ENCODE results near the gene WDPCP.
"Not testable (repeated sequence)": the region's sequence is repeated elsewhere in the genome, so short reads cannot be mapped to it uniquely, and the experiment has no call there.

The WDPCP gene

DNA sequence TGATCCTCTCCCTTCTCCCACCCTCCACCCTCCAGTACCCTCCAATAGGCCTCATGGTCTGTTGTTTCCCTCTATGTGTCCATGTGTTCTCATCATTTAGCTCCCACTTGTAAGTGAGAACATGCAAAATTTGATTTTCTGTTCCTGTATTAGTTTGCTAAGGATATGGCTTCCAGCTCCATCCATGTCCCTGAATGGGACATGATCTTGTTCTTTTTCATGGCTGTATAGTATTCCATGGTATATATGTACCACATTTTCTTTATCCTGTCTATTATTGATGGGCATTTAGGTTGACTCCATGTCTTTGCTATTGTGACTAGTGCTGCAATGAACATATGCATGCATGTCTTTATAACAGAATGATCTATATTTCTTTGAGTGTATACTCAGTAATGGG, 451.6 kb downstream of the WDPCP start:
- H3K4me3 Mint-ChIP-seq, H3K27me3 Mint-ChIP-seq, H3K4me1 Mint-ChIP-seq, ATAC-seq, H3K27ac Mint-ChIP-seq: not testable (repeated sequence)
- Mint-ChIP-seq H3K36me3 (peaks cover 50% of the 10 kb centered on the region), H3K9me3 (peaks cover 30% of the 10 kb centered on the region)

DNA sequence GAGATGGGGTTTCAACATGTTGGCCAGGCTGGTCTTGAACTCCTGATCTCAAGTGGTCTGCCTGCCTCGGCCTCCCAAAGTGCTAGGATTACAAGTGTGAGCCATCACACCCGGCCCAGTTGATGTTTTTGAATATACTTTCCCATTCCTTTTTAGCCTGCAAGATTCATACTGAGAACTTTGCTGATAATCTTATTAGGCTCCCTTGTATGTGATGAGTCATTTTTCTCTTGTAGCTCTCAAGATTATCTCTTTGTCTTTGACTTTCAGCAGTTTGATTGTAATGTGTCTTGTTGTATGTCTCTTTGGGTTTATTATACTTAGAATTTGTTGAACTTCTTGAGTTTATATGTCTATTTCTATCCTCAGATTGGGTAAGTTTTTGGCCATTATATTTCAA, 456.3 kb downstream of the WDPCP start:
- H3K9me3 Mint-ChIP-seq = peaks cover 30% of the 10 kb centered on the region
- H3K36me3 Mint-ChIP-seq = peaks cover 42% of the 10 kb centered on the region
- no peaks in the 10 kb centered on the region for H3K27me3 Mint-ChIP-seq
- H3K4me1 Mint-ChIP-seq = no peaks in the 10 kb centered on the region
- no peak for ATAC-seq
- no peak overlapping the region for H3K4me3 Mint-ChIP-seq
- H3K27ac Mint-ChIP-seq = no peak overlapping the region

DNA sequence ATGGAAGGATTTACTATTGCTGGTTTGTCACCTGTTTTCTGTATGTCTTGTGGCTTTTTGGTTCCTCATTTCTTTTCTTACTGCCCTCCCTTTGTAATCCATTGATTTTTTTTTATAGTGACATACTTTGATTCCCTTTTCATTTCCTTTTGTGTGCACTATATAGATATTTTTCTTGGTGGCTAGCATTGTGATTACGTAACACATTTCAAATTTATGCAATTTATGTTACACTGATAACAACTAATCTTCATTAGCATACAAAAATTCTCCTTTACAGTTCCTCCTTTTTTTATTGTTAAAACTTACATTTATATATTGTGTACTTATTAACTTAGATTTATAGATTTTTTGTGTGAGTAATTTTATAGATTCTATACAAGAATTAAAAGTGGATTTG, 457.1 kb downstream of the WDPCP start:
- no peaks in the 10 kb centered on the region for H3K27me3 Mint-ChIP-seq
- no peak overlapping the region for H3K4me3 Mint-ChIP-seq

DNA sequence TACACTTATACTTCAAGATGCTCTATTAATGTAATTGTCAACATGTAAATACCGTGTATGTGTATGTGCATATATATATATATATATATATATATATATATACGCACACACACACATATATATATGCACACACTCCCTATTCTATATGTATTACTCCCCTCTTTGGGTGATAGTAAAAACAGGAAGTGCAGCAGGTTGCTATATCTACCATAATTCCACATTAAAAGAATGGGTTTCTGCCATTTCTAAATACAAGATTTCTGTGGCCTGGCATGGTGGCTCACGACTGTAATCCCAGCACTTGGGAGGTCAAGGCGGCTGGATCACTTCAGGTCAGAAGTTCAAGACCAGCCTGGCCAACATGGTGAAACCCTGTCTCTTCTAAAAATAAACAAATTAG, 460.7 kb downstream of the WDPCP start:
- H3K27ac Mint-ChIP-seq = no peak overlapping the region
- H3K36me3 Mint-ChIP-seq = peaks cover 24% of the 10 kb centered on the region
- ATAC-seq = no peak
- H3K4me1 Mint-ChIP-seq = peaks cover 19% of the 10 kb centered on the region
- H3K4me3 Mint-ChIP-seq = no peak overlapping the region
- H3K27me3 Mint-ChIP-seq = no peaks in the 10 kb centered on the region
- H3K9me3 Mint-ChIP-seq = peaks cover 21% of the 10 kb centered on the region

More for the DNA sequence above, 457.1 kb downstream of the WDPCP start:
- no peak overlapping the region for H3K27ac Mint-ChIP-seq
- H3K36me3 Mint-ChIP-seq = peaks cover 38% of the 10 kb centered on the region
- peaks cover 25% of the 10 kb centered on the region for H3K9me3 Mint-ChIP-seq
- ATAC-seq = no peak
- H3K4me1 Mint-ChIP-seq = no peaks in the 10 kb centered on the region

DNA sequence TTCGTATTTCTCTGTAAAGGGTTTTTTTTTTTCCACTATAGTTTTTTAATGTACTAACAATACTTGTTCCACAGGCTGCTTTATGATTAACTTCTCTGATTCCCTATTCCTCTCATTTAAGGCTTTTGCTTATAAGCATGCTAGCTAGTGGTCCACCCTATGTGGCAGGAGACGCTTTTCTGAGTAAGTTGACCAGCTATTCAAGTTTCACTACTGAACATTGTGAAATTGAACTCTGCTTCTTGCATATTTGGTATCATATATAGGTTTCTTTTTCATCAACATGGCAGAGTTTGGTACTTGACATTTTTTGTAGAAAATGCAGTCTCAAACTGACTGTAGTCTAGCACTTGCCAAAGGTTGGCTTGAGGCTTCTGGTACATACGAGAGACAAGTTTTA, 463.4 kb downstream of the WDPCP start:
- peaks cover under 1% of the 10 kb centered on the region for H3K9me3 Mint-ChIP-seq
- no peak overlapping the region for H3K27ac Mint-ChIP-seq
- peaks cover 19% of the 10 kb centered on the region for H3K4me1 Mint-ChIP-seq
- no peak for ATAC-seq
- peaks cover under 1% of the 10 kb centered on the region for H3K36me3 Mint-ChIP-seq
- H3K27me3 Mint-ChIP-seq = no peaks in the 10 kb centered on the region
- no peak overlapping the region for H3K4me3 Mint-ChIP-seq

DNA sequence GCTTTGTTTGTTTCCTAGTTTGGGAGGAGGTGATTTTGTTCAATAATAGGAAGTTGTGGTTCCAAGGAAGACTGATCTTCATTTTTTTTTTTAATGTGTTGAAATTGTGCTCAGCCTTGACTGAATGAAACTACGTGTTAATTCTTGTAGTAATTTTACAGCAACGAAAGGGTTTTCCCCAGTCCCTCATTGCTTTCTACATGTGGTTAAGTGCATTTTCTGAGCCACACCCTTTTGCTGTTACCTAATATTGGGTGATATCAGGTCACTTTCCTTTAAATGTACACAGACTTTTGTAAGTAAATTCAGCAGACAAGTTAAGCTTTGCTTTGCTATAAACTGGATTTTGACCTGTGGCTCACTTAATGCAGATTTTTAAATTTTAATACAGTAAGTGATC, 464.1 kb downstream of the WDPCP start:
- Mint-ChIP-seq H3K9me3 (no peaks in the 10 kb centered on the region), H3K27ac (no peak overlapping the region), H3K36me3 (no peaks in the 10 kb centered on the region), H3K27me3 (no peaks in the 10 kb centered on the region), H3K4me3 (no peak overlapping the region), H3K4me1 (peaks cover 19% of the 10 kb centered on the region)
- ATAC-seq = no peak

DNA sequence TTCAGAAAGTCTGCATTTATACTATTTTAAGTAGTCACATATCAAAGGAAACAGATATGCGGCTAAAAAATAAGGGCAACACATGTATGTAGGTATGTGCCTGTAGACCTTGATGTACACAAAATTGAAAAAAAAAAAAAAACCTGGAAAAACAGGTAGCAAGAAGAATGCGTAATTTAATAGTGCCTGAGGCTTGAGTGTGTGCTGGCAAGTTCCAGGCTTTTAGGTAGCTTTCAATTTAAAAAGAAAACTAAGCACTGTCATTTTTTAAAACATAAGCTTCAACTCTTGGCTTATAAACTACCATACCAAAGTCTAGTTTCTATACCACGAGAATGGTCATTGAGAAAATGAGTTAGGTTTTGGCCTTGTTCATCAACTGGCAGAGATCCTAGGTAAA, 465.4 kb downstream of the WDPCP start:
- Mint-ChIP-seq H3K9me3 (no peaks in the 10 kb centered on the region), H3K27me3 (no peaks in the 10 kb centered on the region), H3K4me3 (no peak overlapping the region), H3K4me1 (peaks cover 19% of the 10 kb centered on the region), H3K36me3 (no peaks in the 10 kb centered on the region), H3K27ac (no peak overlapping the region)
- no peak for ATAC-seq

DNA sequence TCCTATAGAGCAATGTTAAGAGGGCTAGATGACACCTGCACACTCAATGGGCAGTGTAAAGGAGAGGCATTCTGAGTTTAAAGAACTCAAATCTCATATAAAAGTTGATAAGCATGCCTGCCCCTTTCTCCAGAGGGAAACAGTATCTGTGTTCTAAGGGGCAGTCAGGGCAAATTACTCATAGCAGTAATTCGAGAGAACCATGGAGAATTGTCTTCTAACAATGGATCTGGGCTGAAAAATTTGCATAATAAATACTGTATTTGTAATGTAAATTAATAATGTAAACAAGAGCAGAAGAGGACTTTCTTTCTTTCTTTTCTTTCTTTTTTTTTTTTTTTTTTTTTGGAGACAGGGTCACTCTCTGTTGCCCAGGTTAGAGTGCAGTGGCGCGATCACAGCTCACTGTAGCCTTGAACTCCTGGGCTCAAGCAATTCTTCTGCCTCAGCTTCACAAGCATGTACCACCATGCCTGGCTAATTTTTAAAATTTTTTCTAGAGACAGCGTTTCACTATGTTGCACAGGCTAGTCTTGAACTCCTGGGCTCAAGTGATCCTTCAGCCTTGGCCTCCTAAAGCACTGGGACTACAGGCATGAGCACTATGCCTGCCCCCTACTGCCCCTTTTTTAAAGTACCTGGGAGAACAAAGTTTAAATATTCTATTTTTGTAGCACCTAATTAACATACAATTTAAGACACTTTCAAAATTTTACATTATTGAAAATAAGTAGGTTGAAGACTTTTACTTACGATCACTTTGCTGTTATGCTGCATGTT, 467.0 kb downstream of the WDPCP start:
- ATAC-seq = no peak
- Mint-ChIP-seq H3K27ac (no peak overlapping the region), H3K9me3 (no peaks in the 10 kb centered on the region), H3K27me3 (no peaks in the 10 kb centered on the region), H3K4me1 (peaks cover 19% of the 10 kb centered on the region), H3K4me3 (no peak overlapping the region), H3K36me3 (no peaks in the 10 kb centered on the region)

DNA sequence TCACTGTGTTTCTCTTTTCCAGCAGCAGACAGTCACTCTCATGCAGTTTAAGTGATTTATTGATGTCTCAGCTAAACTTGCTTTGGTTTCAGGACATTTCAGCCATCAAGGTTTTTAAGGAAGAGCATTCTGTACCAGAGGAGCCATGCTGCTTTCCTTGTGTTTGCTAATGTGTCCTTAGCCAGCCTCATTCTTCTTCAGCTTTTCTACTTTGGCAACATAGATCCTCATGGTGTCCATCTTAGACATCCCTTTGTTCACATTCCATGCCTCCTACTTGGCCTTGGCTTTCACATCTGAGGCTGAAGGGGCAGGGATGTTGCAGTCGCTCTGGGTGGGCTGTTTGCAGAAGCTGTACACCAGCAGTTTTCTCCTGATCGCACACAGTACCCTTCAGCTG, 469.5 kb downstream of the WDPCP start:
- H3K27ac Mint-ChIP-seq = no peak overlapping the region
- H3K4me3 Mint-ChIP-seq = no peak overlapping the region
- ATAC-seq = no peak
- H3K36me3 Mint-ChIP-seq = no peaks in the 10 kb centered on the region
- peaks cover 10% of the 10 kb centered on the region for H3K9me3 Mint-ChIP-seq
- peaks cover under 1% of the 10 kb centered on the region for H3K4me1 Mint-ChIP-seq
- no peaks in the 10 kb centered on the region for H3K27me3 Mint-ChIP-seq

DNA sequence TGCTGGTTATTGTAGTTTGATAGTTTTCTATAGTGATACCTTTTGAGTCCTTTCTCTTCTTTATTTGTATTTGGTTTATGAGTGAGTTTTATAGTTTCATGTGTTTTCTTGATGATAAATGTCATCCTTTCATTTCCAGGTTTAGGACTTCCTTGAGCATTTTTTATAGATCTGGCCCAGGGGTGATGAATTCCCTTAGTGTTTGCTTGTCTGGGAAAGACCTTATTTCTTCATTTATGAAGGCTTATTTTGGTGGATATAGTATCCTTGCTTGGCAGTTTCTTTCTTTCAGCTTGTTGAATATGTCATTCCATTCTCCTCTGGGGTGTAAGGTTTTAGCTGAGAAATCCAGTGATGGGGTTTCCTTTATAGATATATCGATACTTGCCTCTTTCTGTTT, 483.8 kb downstream of the WDPCP start:
- no peak overlapping the region for H3K27ac Mint-ChIP-seq
- ATAC-seq = no peak
- H3K9me3 Mint-ChIP-seq = peaks cover 22% of the 10 kb centered on the region
- no peaks in the 10 kb centered on the region for H3K36me3 Mint-ChIP-seq
- no peaks in the 10 kb centered on the region for H3K4me1 Mint-ChIP-seq
- H3K4me3 Mint-ChIP-seq = no peak overlapping the region
- peaks cover 28% of the 10 kb centered on the region for H3K27me3 Mint-ChIP-seq

DNA sequence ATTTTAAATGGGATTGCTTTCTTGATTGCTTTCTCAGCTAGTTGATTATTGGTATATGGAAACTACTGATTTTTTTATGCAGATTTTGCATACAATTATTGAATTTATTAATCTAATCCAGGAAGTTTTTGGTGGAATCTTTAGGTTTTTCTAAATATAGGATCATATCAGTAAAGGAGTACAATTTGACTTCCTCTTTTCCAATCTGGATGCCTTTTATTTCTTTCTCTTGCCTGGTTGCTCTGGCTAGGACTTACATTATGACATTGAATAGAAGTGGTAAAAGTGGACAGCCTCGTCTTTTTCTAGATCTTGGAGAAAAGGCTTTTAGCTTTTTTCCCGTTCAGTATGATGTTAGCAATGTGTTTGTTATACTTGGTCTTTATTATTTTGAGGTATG, 486.3 kb downstream of the WDPCP start:
- Mint-ChIP-seq H3K4me3 (no peak overlapping the region), H3K27me3 (peaks cover 28% of the 10 kb centered on the region), H3K4me1 (no peaks in the 10 kb centered on the region), H3K27ac (no peak overlapping the region), H3K36me3 (no peaks in the 10 kb centered on the region), H3K9me3 (peaks cover 21% of the 10 kb centered on the region)
- no peak for ATAC-seq

DNA sequence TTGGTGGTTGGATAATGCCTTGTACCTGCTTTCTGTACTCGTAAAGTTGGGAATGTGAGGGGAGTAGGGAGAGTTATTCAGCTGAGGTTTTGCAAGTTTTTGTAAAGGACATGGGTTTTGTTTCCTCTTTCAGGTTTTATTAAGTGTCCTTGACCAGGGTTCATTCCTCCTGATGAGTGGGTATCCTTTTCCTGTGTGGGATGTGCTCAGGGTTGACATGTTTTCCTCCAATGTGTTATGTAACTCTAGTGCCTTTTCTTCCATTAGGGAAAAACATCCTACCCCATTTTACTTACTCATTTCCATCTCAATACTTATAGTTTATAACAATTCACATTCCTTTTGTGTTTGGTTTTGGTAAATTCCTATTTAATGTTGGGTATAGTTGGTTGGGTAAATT, 489.2 kb downstream of the WDPCP start:
- no peaks in the 10 kb centered on the region for H3K4me1 Mint-ChIP-seq
- H3K36me3 Mint-ChIP-seq = no peaks in the 10 kb centered on the region
- peaks cover 12% of the 10 kb centered on the region for H3K27me3 Mint-ChIP-seq
- peaks cover 9% of the 10 kb centered on the region for H3K9me3 Mint-ChIP-seq
- no peak overlapping the region for H3K4me3 Mint-ChIP-seq
- H3K27ac Mint-ChIP-seq = no peak overlapping the region
- ATAC-seq = no peak

DNA sequence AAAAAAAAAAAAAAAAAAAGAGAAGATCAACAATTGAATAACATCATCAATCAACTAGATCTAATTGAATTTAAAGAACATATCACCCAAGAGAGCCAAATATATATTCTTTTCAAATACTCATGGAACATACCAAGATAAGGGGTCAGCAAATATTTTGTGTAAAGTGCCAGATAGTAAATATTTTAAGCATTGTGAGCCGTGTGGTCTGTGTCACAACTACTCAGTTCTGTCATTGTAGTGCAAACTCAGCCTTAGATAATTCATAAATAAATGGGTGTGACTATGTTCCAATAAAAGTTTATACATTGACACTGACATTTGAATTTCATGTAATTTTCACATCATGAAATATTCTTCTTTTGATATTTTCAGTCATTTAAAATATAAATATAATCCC, 491.8 kb downstream of the WDPCP start:
- Mint-ChIP-seq H3K27me3 (peaks cover 11% of the 10 kb centered on the region), H3K27ac (no peak overlapping the region), H3K4me3 (no peak overlapping the region), H3K4me1 (no peaks in the 10 kb centered on the region), H3K9me3 (no peaks in the 10 kb centered on the region), H3K36me3 (no peaks in the 10 kb centered on the region)
- no peak for ATAC-seq

DNA sequence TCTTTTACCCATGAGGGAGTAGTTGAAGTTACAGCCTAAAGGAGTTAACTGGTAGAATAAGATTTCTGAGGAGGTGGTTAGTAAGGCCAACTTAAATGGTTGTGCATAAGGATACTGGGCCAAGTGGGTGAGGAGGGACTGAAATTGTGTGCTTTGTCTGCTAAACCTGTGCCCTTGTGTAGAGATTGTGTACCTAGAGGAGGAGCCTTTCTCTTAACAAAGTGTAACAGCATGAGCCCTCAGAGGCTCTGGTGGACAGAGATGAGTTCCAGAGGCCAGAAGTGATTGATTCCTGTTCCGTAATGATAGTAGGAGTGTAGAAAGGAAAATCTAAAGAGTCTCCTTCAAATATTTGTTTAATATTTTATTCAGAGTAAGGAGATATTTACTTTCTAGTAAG, 494.8 kb downstream of the WDPCP start:
- H3K4me3 Mint-ChIP-seq = no peak overlapping the region
- H3K27me3 Mint-ChIP-seq = peaks cover 25% of the 10 kb centered on the region
- H3K9me3 Mint-ChIP-seq = no peaks in the 10 kb centered on the region
- no peaks in the 10 kb centered on the region for H3K36me3 Mint-ChIP-seq
- H3K27ac Mint-ChIP-seq = no peak overlapping the region
- ATAC-seq = no peak
- H3K4me1 Mint-ChIP-seq = no peaks in the 10 kb centered on the region

DNA sequence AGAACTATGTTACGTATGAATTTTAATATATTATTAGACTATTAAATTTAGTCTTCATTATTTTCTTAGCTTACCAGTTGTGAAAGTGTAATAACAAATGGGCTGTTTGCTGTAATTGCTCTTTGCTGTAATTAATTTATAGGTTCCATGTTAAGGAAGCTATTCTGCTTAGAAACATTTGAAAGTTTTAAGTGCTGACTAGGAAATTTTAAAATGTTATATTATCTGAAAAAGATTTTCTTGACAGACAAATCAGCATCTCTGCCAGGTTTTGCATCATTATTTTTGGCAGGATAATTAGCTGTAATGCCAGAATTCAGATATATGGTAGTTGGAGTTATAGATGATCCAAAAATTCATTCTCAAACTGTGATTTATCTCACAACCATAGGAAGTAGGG, 495.4 kb downstream of the WDPCP start:
- H3K27ac Mint-ChIP-seq = no peak overlapping the region
- no peaks in the 10 kb centered on the region for H3K36me3 Mint-ChIP-seq
- no peaks in the 10 kb centered on the region for H3K4me1 Mint-ChIP-seq
- peaks cover 25% of the 10 kb centered on the region for H3K27me3 Mint-ChIP-seq
- ATAC-seq = no peak
- no peaks in the 10 kb centered on the region for H3K9me3 Mint-ChIP-seq
- H3K4me3 Mint-ChIP-seq = no peak overlapping the region

DNA sequence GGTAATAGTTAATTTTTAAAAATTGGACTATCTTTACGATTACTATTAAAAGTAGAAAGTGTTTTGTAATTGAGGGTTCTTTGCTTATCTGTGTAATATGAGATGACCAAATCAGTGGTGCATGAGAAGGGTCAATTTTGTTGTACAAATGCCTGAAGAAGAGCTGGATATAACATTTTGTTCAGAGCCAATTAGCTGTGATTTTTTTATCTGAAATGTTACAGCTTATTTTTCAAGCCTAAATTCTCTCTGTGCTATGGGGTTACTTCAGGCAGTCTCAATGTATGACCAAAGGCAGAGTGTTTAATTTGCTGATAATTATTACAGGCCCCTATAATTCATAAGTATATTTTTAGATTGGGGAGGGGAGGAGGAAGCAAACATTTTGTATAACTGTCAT, 495.9 kb downstream of the WDPCP start:
- no peak overlapping the region for H3K4me3 Mint-ChIP-seq
- ATAC-seq = no peak
- no peaks in the 10 kb centered on the region for H3K4me1 Mint-ChIP-seq
- H3K36me3 Mint-ChIP-seq = no peaks in the 10 kb centered on the region
- no peaks in the 10 kb centered on the region for H3K9me3 Mint-ChIP-seq
- H3K27ac Mint-ChIP-seq = no peak overlapping the region
- peaks cover 25% of the 10 kb centered on the region for H3K27me3 Mint-ChIP-seq
